Upper lobe of left lung (tissue), 6 donors: ENCODE measurements around the gene DNER. TPM values are rescaled to one million over a fixed set of nuclear protein-coding genes. Genes with fewer than 3 reads are reported as not detected.

Experiments used
- ATAC-seq, 2 donors: fragments of 200-7000 bp; cut with Tn5 transposase; one replicate each; pipeline ENCODE4 v1.9.1; 2022; ENCODE audit warnings: mild to moderate bottlenecking in 2 of 2, moderate library complexity in 2 of 2; ENCODE audit not compliant: low FRiP score in 2 of 2
- DNase-seq, 2 donors: peaks; one replicate each; pipeline ENCODE4 v3.0.0-alpha.2; 2019 to 2020
- H3K27ac ChIP-seq, 4 donors: fragments of 200-600 bp; sonication (generic); one replicate each; pipeline ENCODE4 v1.5.1; 2016 to 2019
- H3K27me3 ChIP-seq, 4 donors: fragments of 200-600 bp; sonication (generic); one replicate each; pipeline ENCODE4 v1.5.1; 2017 to 2019
- H3K36me3 ChIP-seq, 4 donors: fragments of 200-600 bp; sonication (generic); one replicate each; pipeline ENCODE4 v1.5.1; 2016 to 2019
- H3K4me1 ChIP-seq, 4 donors: fragments of 200-600 bp; sonication (generic); one replicate each; pipeline ENCODE4 v1.5.1; 2018 to 2019
- H3K4me3 ChIP-seq, 4 donors: fragments of 200-600 bp; sonication (generic); one replicate each; pipeline ENCODE4 v1.5.1; 2017 to 2019; ENCODE audit warnings: mild to moderate bottlenecking in 2 of 4, moderate library complexity in 1 of 4
- H3K9me3 ChIP-seq, 4 donors: fragments of 200-600 bp; sonication (generic); one replicate each; pipeline ENCODE4 v1.5.1; 2018 to 2019
- CTCF ChIP-seq, 6 experiments: fragments of 450-650 bp in 4 of 6; fragments of 200-600 bp in 2 of 6; sonication (generic) in 2 of 6; IDR thresholded peaks; one replicate each; pipeline ENCODE4 v1.5.1; 2016 to 2019; ENCODE audit warnings: antibody characterized with exemption in 6 of 6
- EP300 ChIP-seq, 4 donors: sonication (generic); formaldehyde crosslinking; IDR thresholded peaks; one replicate each; pipeline ENCODE4 v1.5.1; 2017; ENCODE audit warnings: antibody characterized with exemption in 4 of 4, control low read depth in 2 of 4
- POLR2A ChIP-seq, 4 donors: fragments of 450-650 bp; IDR thresholded peaks; one replicate each; pipeline ENCODE4 v1.5.1; 2016 to 2017; ENCODE audit warnings: antibody characterized with exemption in 4 of 4, mild to moderate bottlenecking in 2 of 4
- POLR2AphosphoS5 ChIP-seq, 2 donors: sonication (generic); formaldehyde crosslinking; IDR thresholded peaks; one replicate each; pipeline ENCODE4 v1.5.1; 2017; ENCODE audit warnings: antibody characterized with exemption in 2 of 2
- WGBS, 2 donors: methylation state at CpG; one replicate each; pipeline ENCODE4 v1.1.5; 2017 to 2018; 5-methylcytosine and 5-hydroxymethylcytosine counted together
- total RNA-seq, 6 donors: library from RNA; depleted of rRNA in 4 of 6; stranded (reverse); fragments of >200 nt in 4 of 6; gene quantifications; one replicate each; pipeline versions ENCODE4 v1.1.0 to v1.2.1, GENCODE V29; 2016 to 2021
- donor health status: DM: no; HTN: no; CAD: no; lungs with moderate emphysema.
- donor health status: DM: no; HTN: yes; CAD: no; lungs with severe emphysema.

Gene DNER
- total RNA-seq, 6 donors from 2014 or later = 0.31 to 2.1 (median 0.98) TPM

- no peaks in the 10 kb centered on the region for H3K9me3 ChIP-seq
- WGBS, 2 donors = 82 to 85% methylated on average over 2 of the region's 2 CpGs
- no peak for ATAC-seq
These were observed 280.2 kb downstream of the DNER start for GRCh38 chr2:229434187-229434586.

GRCh38 chr2:229433351-229433750 lies 281.0 kb downstream of the DNER start:
- no peaks in the 10 kb centered on the region for H3K9me3 ChIP-seq
- no peak for DNase-seq
- no peaks in the 10 kb centered on the region for H3K4me1 ChIP-seq
- TF ChIP-seq EP300 (IDR thresholded peaks at IDR 0.05) (no peak), POLR2AphosphoS5 (IDR thresholded peaks at IDR 0.05) (no peak), CTCF (IDR thresholded peaks at IDR 0.05) (no peak), POLR2A (IDR thresholded peaks at IDR 0.05) (no peak)
- no peak for ATAC-seq
- no peak overlapping the region for H3K4me3 ChIP-seq
- H3K36me3 ChIP-seq = no peaks in the 10 kb centered on the region
- H3K27me3 ChIP-seq = no peaks in the 10 kb centered on the region
- no peak overlapping the region for H3K27ac ChIP-seq
- 62 to 75% methylated on average over 5 of the region's 5 CpGs for WGBS, 2 donors

More at GRCh38 chr2:229434187-229434586, 280.2 kb downstream of the DNER start:
- Histone ChIP-seq H3K36me3 (no peaks in the 10 kb centered on the region), H3K27ac (no peak overlapping the region), H3K4me1 (no peaks in the 10 kb centered on the region), H3K4me3 (no peak overlapping the region), H3K27me3 (no peaks in the 10 kb centered on the region)
- TF ChIP-seq EP300 (IDR thresholded peaks at IDR 0.05) = no peak
- TF ChIP-seq POLR2A (IDR thresholded peaks at IDR 0.05) = no peak
- TF ChIP-seq POLR2AphosphoS5 (IDR thresholded peaks at IDR 0.05) = no peak
- no peak for TF ChIP-seq CTCF (IDR thresholded peaks at IDR 0.05)
- no peak for DNase-seq

- Histone ChIP-seq H3K36me3 (no peaks in the 10 kb centered on the region), H3K9me3 (no peaks in the 10 kb centered on the region), H3K4me3 (no peak overlapping the region), H3K27me3 (no peaks in the 10 kb centered on the region), H3K4me1 (no peaks in the 10 kb centered on the region), H3K27ac (no peak overlapping the region)
- no peak for DNase-seq
- TF ChIP-seq EP300 (IDR thresholded peaks at IDR 0.05) (no peak), CTCF (IDR thresholded peaks at IDR 0.05) (peak in 5 of 6 experiments; percentile 15 to 48 (median 35)), POLR2AphosphoS5 (IDR thresholded peaks at IDR 0.05) (no peak)
- peak in 1 of 2 donors; percentile 50 for ATAC-seq
- 45 to 48% methylated on average over 2 of the region's 2 CpGs for WGBS, 2 donors
These were observed 282.9 kb downstream of the DNER start for GRCh38 chr2:229431327-229431954.

- Histone ChIP-seq H3K27me3 (no peaks in the 10 kb centered on the region), H3K27ac (peak overlapping the region in 1 of 4 donors; percentile 30), H3K4me1 (no peaks in the 10 kb centered on the region), H3K9me3 (no peaks in the 10 kb centered on the region), H3K4me3 (no peak overlapping the region), H3K36me3 (no peaks in the 10 kb centered on the region)
- DNase-seq (no peak), ATAC-seq (peak in 1 of 2 donors; percentile 42)
- no peak for TF ChIP-seq EP300 (IDR thresholded peaks at IDR 0.05)
- no peak for TF ChIP-seq CTCF (IDR thresholded peaks at IDR 0.05)
- no peak for TF ChIP-seq POLR2A (IDR thresholded peaks at IDR 0.05)
- no peak for TF ChIP-seq POLR2AphosphoS5 (IDR thresholded peaks at IDR 0.05)
- 63 to 77% methylated on average over 3 to 5 of the region's 5 CpGs for WGBS, 2 donors
These were observed 284.8 kb downstream of the DNER start for GRCh38 chr2:229429589-229429988.

GRCh38 chr2:229426464-229426863 lies 287.9 kb downstream of the DNER start:
- Histone ChIP-seq H3K9me3 (no peaks in the 10 kb centered on the region), H3K4me1 (no peaks in the 10 kb centered on the region), H3K4me3 (no peak overlapping the region), H3K27ac (no peak overlapping the region), H3K27me3 (no peaks in the 10 kb centered on the region), H3K36me3 (no peaks in the 10 kb centered on the region)
- WGBS, 2 donors = 80 to 85% methylated on average over 6 of the region's 6 CpGs
- TF ChIP-seq POLR2A (IDR thresholded peaks at IDR 0.05) = no peak
- TF ChIP-seq POLR2AphosphoS5 (IDR thresholded peaks at IDR 0.05) = no peak
- TF ChIP-seq CTCF (IDR thresholded peaks at IDR 0.05) = no peak
- no peak for TF ChIP-seq EP300 (IDR thresholded peaks at IDR 0.05)
- DNase-seq (no peak), ATAC-seq (no peak)
